Measurements from ENCODE around the gene SLC39A6.
"Not testable (repeated sequence)": the region's sequence is repeated elsewhere in the genome, so short reads cannot be mapped to it uniquely, and the experiment has no call there.

Gene SLC39A6

DNA sequence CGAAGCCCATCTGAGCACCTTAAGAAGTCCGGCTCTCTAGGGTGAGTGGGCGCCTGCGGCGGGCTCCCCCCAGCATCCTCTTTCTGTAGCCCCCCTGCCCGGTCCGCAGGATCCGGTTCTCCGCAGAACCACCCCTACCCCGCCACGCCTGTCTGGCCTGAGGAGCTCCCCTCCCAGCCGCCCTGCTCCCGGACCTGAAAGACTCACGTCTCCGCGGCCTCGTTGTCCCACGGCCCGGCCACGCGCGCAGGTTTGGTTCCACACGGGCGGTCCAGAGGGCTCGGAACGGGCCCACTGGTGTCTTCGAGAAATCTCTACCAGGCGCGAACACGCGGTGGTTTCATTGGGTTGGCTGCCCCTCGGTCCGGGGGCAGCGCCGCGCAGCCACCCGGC, 237 bp downstream of the SLC39A6 start:
- H3K4me3 ChIP-seq (ENCODE audit: low read depth, low read length): peak overlapping the region; percentile 95
- TF ChIP-seq CTCF (IDR thresholded peaks at IDR 0.05; ENCODE audit: borderline replicate concordance, insufficient read depth, low read depth, low read length): no peak

GRCh38 chr18:36128530-36128870, 640 bp downstream of the SLC39A6 start:
- no peak for TF ChIP-seq CTCF (IDR thresholded peaks at IDR 0.05; ENCODE audit: borderline replicate concordance, insufficient read depth, low read depth, low read length)
- peak overlapping the region; percentile 95 for H3K4me3 ChIP-seq (ENCODE audit: low read depth, low read length)

- no peak for TF ChIP-seq CTCF (IDR thresholded peaks at IDR 0.05; ENCODE audit: borderline replicate concordance, insufficient read depth, low read depth, low read length)
- peak overlapping the region; percentile 95 for H3K4me3 ChIP-seq (ENCODE audit: low read depth, low read length)
Observed at GRCh38 chr18:36127836-36128529, 1.2 kb downstream of the SLC39A6 start.

DNA sequence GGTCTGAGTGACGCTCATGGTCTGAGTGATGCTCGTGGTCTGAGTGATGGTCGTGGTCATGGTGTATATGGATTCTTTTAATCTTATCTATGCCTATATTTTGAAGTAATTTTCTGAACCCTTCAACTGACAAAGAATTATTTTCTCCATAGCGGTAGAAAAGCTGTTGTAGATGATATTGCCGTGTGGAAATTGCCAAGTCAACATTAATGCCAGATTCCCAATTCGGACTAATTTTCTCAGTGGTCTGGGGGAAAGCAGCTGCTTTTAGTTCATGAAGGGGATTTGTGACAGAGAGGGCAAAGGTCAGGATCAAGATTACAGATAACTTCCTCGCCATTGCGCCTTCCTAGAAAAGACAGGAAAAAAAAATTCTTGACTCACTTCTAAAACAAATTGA, 2.5 kb downstream of the SLC39A6 start:
- no peak overlapping the region for H3K4me3 ChIP-seq (ENCODE audit: low read depth, low read length)
- no peak for TF ChIP-seq CTCF (IDR thresholded peaks at IDR 0.05; ENCODE audit: borderline replicate concordance, insufficient read depth, low read depth, low read length)

DNA sequence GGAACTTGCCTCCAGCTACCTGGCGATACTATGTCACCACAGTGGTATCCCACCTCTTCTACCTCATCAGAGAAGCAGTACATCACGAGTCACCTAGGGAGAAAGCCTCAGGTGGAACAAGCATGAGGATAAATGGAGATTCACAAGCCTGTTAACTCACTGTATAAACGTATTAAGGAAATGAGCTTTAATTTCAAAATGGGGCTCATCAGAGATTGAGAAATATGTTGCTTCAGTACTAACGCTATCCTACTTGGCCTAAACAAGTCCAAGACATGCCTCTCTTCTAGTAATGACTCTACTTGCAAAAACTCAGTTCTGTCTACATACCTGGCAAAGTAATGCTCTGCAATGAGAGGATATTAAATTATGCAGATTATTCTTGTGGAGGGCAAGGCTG, 4.3 kb downstream of the SLC39A6 start:
- TF ChIP-seq CTCF (IDR thresholded peaks at IDR 0.05; ENCODE audit: borderline replicate concordance, insufficient read depth, low read depth, low read length): no peak
- H3K4me3 ChIP-seq (ENCODE audit: low read depth, low read length): no peak overlapping the region

GRCh38 chr18:36120297-36120696, 8.8 kb downstream of the SLC39A6 start:
- H3K4me3 ChIP-seq (ENCODE audit: low read depth, low read length): no peak overlapping the region
- no peak for TF ChIP-seq CTCF (IDR thresholded peaks at IDR 0.05; ENCODE audit: borderline replicate concordance, insufficient read depth, low read depth, low read length)

DNA sequence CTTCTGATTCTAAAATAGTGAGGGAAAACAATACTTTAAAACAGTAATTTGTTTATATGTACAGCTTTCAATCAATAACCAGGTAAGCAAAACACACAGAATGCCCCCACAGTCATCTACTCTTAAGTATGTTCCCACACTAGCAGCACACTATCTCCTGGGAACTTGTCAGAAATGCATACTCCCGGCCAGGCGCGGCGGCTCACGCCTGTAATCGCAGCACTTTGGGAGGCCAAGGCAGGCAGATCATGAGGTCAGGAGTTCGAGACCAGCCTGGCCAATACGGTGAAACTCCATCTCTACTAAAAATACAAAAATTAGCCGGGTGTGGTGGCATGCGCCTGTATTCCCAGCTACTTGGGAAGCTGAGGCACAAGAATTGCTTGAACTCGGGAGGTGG, 12.4 kb downstream of the SLC39A6 start:
- H3K4me3 ChIP-seq (ENCODE audit: low read depth, low read length): not testable (repeated sequence)

- TF ChIP-seq CTCF (IDR thresholded peaks at IDR 0.05; ENCODE audit: borderline replicate concordance, insufficient read depth, low read depth, low read length): no peak
Observed at GRCh38 chr18:36114738-36115137, 14.4 kb downstream of the SLC39A6 start.

More at GRCh38 chr18:36114738-36115137, 14.4 kb downstream of the SLC39A6 start:
- no peak overlapping the region for H3K4me3 ChIP-seq (ENCODE audit: low read depth, low read length)

All from GM12875 (cell line).